ENCODE measurements around the gene MYOD1.

DNA sequence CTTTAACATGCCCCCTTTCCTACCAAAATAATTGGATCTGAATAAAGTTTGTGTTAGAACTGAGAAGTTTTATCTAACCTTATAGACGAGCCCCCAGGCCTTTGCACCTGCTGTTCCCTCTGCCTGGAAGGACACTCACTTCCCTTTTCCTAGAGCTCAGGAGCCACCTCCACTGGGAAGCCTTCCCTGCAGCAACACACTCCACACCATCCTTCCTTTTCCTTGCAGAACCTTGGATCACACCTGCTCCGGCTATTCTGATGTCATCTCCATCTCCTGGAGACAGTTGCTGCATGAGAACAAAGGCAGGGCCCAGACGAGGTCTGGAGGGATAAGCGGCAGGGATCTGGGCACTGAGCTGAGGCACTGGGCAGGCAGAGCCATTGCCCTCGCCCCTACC, 22.6 kb upstream of the MYOD1 start:
- TF ChIP-seq, protein P1, sequence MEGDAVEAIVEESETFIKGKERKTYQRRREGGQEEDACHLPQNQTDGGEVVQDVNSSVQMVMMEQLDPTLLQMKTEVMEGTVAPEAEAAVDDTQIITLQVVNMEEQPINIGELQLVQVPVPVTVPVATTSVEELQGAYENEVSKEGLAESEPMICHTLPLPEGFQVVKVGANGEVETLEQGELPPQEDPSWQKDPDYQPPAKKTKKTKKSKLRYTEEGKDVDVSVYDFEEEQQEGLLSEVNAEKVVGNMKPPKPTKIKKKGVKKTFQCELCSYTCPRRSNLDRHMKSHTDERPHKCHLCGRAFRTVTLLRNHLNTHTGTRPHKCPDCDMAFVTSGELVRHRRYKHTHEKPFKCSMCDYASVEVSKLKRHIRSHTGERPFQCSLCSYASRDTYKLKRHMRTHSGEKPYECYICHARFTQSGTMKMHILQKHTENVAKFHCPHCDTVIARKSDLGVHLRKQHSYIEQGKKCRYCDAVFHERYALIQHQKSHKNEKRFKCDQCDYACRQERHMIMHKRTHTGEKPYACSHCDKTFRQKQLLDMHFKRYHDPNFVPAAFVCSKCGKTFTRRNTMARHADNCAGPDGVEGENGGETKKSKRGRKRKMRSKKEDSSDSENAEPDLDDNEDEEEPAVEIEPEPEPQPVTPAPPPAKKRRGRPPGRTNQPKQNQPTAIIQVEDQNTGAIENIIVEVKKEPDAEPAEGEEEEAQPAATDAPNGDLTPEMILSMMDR (conservative IDR thresholded peaks at IDR 0.05): no peak
- TF ChIP-seq ZFX (IDR thresholded peaks at IDR 0.05): no peak
